K562 treated with DMSO at 1 percent for 24 hours (cell line): ENCODE results near the gene BLTP1. TPM values are rescaled to one million over a fixed set of nuclear protein-coding genes. Genes with fewer than 3 reads are reported as not detected.

Experiments
- total RNA-seq: library from RNA; unstranded; fragments of 300-600 nt; gene quantifications from 2 replicates; pipeline ENCODE4 v1.2.3, GENCODE V29; 2022; ENCODE audit warnings: low read depth; ENCODE audit not compliant: insufficient read depth

BLTP1 gene
- 11.8 and 16.2 TPM in 2 replicates for total RNA-seq

GRCh38 chr4:122151982-122152710 is at the start of gene BLTP1:
Gene BLTP1 (plus strand): TSS chr4:122152331. CDS start chr4:122170648, 18,317 bp downstream.

Other genes starting within 250 kb of the BLTP1 start
- not detected in 2 replicates for gene TRPC3, start 200.3 kb upstream of the BLTP1 start, total RNA-seq
- gene ADAD1, start 226.7 kb downstream of the BLTP1 start, total RNA-seq = not detected in 2 replicates